Measurements from ENCODE around the gene SLC2A11. TPM values are rescaled to one million over a fixed set of nuclear protein-coding genes. Genes with fewer than 3 reads are reported as not detected.
A peak's percentile ranks its signal among the peaks of the same experiment; 100 is the strongest.

SLC2A11 gene
- polyA plus RNA-seq (2012; ENCODE audit: insufficient read depth, insufficient read length, low read depth), result 26.1 TPM

DNA sequence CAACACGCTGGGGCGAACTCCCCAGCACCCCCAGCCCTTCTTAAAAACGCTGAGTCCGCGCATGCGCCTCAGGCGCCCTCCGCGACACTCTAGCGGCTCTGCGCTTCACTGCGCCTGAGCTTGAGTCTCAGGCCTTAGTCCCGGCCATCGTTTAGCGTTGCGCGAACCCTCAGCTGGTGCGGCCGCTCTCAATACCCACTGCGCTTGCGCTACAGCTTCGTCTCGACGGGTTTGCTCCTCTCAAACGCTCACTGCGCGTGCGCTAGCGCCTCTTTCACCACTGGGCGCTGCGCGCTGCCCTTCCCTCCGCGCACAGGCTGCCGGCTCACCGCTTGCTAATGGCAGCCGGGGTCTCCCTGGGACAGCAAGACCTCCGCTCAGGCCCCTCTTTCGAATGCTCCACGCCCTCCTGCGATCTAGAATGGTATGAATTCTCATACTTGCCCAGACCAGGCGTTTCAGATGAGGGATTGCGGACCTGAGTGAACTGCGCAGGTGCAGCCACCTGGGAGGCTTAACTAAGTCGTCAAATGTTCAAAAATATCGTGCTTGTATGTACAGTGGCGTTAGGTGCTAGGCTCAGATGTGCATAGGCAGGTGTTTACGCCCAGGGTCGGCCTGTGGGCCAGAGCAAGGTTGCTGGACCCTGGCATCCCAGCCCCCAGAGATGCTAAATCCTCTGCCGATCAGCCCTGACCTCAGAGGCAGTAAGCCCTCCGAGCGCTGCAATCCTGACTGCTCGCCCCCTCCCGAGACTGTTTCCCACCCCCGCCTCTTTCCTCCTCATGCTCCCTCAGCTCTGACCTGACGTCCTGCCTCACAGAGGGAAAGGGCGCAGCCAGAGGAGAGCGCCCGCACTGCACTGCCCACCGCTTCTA is at the start of gene SLC2A11:
Gene SLC2A11 (plus strand): TSS at position 270 of the 878 bp plus-strand sequence. CDS start 125 bp downstream, at position 395.
- Histone ChIP-seq H3K9me3 (no peaks in the 10 kb centered on the region), H3K4me1 (peaks cover 8% of the 10 kb centered on the region), H3K4me3 (ENCODE audit: low read depth, low read length) (peak within 1 kb of the TSS; percentile 98), H3K36me3 (no peaks in the 10 kb centered on the region), H3K27me3 (no peaks in the 10 kb centered on the region)
- peak; percentile 33; the same call in 1 of the 2 replicates for TF ChIP-seq CTCF (IDR thresholded peaks at IDR 0.05; ENCODE audit: low read depth, low read length)
- peak; percentile 99 for DNase-seq

DNA sequence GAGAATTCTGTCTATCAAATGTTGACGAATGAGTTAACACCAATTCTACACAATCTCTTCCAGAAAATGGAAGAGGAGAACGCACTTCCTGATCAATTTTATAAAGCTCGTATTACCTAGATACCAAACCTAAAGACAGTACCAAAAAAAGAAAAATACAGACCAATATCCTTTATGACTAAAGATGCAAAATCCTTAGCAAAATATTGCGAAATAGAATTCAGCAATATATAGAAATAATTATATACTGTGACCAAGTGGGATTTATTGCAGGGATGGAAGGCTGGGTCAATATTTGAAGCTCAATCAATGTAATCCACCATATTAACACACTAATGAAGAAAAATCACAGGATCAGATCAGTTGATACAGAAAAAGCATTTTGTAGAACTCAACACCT is 45.3 kb upstream of the SLC2A11 start:
- no peaks in the 10 kb centered on the region for H3K27me3 ChIP-seq
- no peak for DNase-seq
- no peak overlapping the region for H3K4me3 ChIP-seq (ENCODE audit: low read depth, low read length)
- H3K4me1 ChIP-seq, result no peaks in the 10 kb centered on the region
- no peak for TF ChIP-seq CTCF (IDR thresholded peaks at IDR 0.05; ENCODE audit: low read depth, low read length)
- H3K9me3 ChIP-seq, result no peaks in the 10 kb centered on the region
- H3K36me3 ChIP-seq, result peaks cover 43% of the 10 kb centered on the region

DNA sequence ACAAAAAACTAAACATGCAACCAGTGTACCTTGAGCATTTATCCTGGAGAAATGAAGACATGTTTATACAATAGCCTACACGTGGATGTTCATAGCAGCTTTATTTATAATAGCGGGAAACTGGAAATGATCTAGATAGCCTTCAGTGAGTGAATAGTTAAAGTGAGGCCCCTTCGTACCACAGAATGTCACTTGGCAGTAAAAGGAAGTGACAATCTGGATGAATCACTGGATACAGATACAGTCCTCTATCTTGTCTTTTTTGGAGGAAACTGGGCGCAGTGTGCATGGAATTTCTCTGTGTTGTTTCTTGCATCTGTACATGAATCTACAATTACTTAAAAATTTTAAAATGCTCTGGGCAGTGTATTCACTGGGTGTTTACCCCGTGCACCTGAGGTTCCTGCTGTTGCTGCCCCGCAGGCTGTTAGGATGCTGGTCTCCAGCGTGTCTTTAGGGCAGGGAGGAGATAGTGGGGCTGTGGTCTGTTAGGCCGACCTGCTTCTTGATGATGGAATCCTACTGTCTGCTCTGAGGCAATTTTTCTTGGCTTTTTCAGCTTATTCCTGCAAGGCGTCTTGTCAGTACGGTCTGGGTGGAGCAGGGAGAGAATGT is 42.0 kb upstream of the SLC2A11 start:
- H3K9me3 ChIP-seq, result no peaks in the 10 kb centered on the region
- no peaks in the 10 kb centered on the region for H3K4me1 ChIP-seq
- DNase-seq, result no peak
- peaks cover 70% of the 10 kb centered on the region for H3K36me3 ChIP-seq
- no peak for TF ChIP-seq CTCF (IDR thresholded peaks at IDR 0.05; ENCODE audit: low read depth, low read length)
- no peaks in the 10 kb centered on the region for H3K27me3 ChIP-seq
- no peak overlapping the region for H3K4me3 ChIP-seq (ENCODE audit: low read depth, low read length)

DNA sequence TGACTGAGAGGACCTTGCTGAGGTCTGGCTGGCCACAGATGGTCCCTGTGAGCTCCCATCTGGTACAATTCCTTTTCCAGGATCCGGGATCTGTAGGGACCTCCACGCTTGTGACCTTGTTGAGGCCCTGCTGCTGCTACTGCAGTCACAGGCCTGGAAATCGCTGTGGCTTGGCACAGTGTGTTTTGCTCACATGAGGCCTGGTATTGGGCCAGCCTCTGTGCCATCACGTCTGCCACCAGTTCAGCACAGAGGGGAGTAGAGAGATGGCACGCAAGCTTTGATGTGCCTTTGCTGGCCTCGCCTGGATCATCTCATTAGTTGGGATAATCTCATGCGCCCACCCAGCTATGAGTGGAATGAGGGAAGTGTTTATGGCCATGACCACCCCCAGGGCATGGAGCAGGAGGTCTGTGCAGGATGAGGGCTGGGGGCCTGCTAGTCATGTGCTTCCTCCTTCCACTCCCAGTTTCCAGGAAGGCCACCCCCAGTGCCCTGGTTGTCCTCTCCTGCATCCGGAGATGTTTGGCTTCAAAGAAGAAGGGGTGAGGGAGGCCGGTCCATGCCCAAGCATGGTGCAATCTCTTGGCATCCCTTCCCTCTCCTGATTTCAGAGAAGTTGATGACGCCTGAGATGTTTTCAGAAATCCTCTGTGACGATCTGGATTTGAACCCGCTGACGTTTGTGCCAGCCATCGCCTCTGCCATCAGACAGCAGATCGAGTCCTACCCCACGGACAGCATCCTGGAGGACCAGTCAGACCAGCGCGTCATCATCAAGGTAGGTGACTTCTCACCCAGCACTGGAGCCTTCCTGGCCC is 41.3 kb upstream of the SLC2A11 start:
- no peak for TF ChIP-seq CTCF (IDR thresholded peaks at IDR 0.05; ENCODE audit: low read depth, low read length)
- H3K9me3 ChIP-seq, result no peaks in the 10 kb centered on the region
- peaks cover 71% of the 10 kb centered on the region for H3K36me3 ChIP-seq
- no peaks in the 10 kb centered on the region for H3K4me1 ChIP-seq
- H3K27me3 ChIP-seq, result no peaks in the 10 kb centered on the region
- no peak for DNase-seq
- H3K4me3 ChIP-seq (ENCODE audit: low read depth, low read length), result no peak overlapping the region

DNA sequence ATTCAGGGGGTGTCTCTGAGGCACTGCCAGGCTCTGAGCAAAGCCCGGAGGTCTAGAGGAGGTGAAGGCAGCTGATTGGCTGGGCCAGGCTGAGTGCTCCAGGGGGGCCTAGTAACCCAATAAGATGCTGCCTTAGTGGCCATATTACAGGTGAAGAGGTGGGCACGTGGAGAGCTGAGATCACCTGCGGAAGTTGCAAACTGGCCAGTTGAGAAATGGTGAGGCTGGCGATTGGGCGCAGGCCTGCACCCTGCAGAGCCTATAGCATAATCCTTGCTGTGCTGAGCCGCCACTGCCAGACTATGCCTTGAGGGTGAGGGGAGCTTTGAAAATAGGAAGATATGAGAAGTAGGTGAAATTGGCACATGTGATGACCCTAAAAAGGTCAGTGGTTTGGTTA is 40.5 kb upstream of the SLC2A11 start:
- no peak for TF ChIP-seq CTCF (IDR thresholded peaks at IDR 0.05; ENCODE audit: low read depth, low read length)
- no peak overlapping the region for H3K4me3 ChIP-seq (ENCODE audit: low read depth, low read length)
- DNase-seq, result no peak
- no peaks in the 10 kb centered on the region for H3K4me1 ChIP-seq
- no peaks in the 10 kb centered on the region for H3K27me3 ChIP-seq
- H3K9me3 ChIP-seq, result no peaks in the 10 kb centered on the region
- peaks cover 70% of the 10 kb centered on the region for H3K36me3 ChIP-seq

Measured in BE2C (cell line).